Left lung (tissue), 10 donors: ENCODE data around the gene PIEZO2. TPM values are rescaled to one million over a fixed set of nuclear protein-coding genes. Genes with fewer than 3 reads are reported as not detected.

Experiments
- ATAC-seq: fragments of 200-7000 bp; cut with Tn5 transposase; one replicate; pipeline ENCODE4 v1.9.1; 2020; ENCODE audit warnings: moderate library complexity
- DNase-seq, 4 donors: peaks; one replicate each; pipeline ENCODE4 v3.0.0-alpha.2; 2013 to 2020
- H3K27ac ChIP-seq, 2 donors: fragments of 200-600 bp; sonication (generic) in 1 of 2; one replicate each; pipeline versions ENCODE4 v1.5.0 to v1.8.0; 2020 to 2021
- H3K27me3 ChIP-seq, 2 donors: fragments of 200-600 bp; sonication (generic) in 1 of 2; one replicate each; pipeline versions ENCODE4 v1.5.0 to v1.8.0; 2020 to 2021
- H3K36me3 ChIP-seq, 2 donors: fragments of 200-600 bp; sonication (generic) in 1 of 2; one replicate each; pipeline versions ENCODE4 v1.5.0 to v1.8.0; 2020 to 2021
- H3K4me1 ChIP-seq, 2 donors: fragments of 200-600 bp; one replicate each; pipeline ENCODE4 v1.8.0; 2021
- H3K4me3 ChIP-seq, 2 donors: fragments of 200-600 bp; sonication (generic) in 1 of 2; one replicate each; pipeline versions ENCODE4 v1.5.0 to v1.8.0; 2020 to 2021; ENCODE audit warnings: mild to moderate bottlenecking in 1 of 2
- H3K9me3 ChIP-seq, 2 donors: fragments of 200-600 bp; sonication (generic) in 1 of 2; one replicate each; pipeline versions ENCODE4 v1.5.0 to v1.8.0; 2020 to 2021
- CTCF ChIP-seq, 2 donors: fragments of 200-600 bp; sonication (generic) in 1 of 2; IDR thresholded peaks; one replicate each; pipeline versions ENCODE4 v1.5.0 to v1.8.0; 2021; ENCODE audit warnings: antibody characterized with exemption in 2 of 2
- intact Hi-C, 2 donors: fragments of 100-400 bp; cut with DNase I; formaldehyde crosslinking; loops; one replicate each; pipeline versions ENCODE4 v1.11.2 to v1.14.2; 2022
- polyA plus RNA-seq, 6 donors: library from polyadenylated mRNA; unstranded; fragments of 120-200 nt; gene quantifications; one replicate each; pipeline ENCODE4 v1.2.1, GENCODE V29; 2013; ENCODE audit not compliant: insufficient read length in 6 of 6
- total RNA-seq, 2 donors: library from RNA; stranded (reverse); fragmentation: NEBNext Ultra II Directional; extraction: Animal tissue kit (Norgen Biotek cat#: 25700); gene quantifications; one replicate each; pipeline ENCODE4 v1.2.1, GENCODE V29; 2021
- donor health status: DM: no; HTN: yes; CAD: no.
- donor health status: DM: no; HTN: no; CAD: no.

Gene PIEZO2
- total and polyA plus RNA-seq, 8 donors: 40.3 to 270 (median 233) TPM

- Histone ChIP-seq H3K4me1 (no peaks in the 10 kb centered on the region), H3K27ac (no peak overlapping the region), H3K27me3 (peaks cover 0 to 7% of the 10 kb centered on the region in 2 donors), H3K4me3 (no peak overlapping the region), H3K9me3 (no peaks in the 10 kb centered on the region), H3K36me3 (no peaks in the 10 kb centered on the region)
- intact Hi-C loops: no loop called here
- no peak for ATAC-seq
- no peak for TF ChIP-seq CTCF (IDR thresholded peaks at IDR 0.05)
- no peak for DNase-seq
These were observed 397.0 kb downstream of the PIEZO2 start for GRCh38 chr18:10752382-10752781.

- DNase-seq (no peak), ATAC-seq (no peak)
- Histone ChIP-seq H3K4me1 (no peaks in the 10 kb centered on the region), H3K36me3 (no peaks in the 10 kb centered on the region), H3K4me3 (no peak overlapping the region), H3K9me3 (no peaks in the 10 kb centered on the region), H3K27me3 (peaks cover 0 to 7% of the 10 kb centered on the region in 2 donors), H3K27ac (no peak overlapping the region)
- intact Hi-C loops: no loop called here
- TF ChIP-seq CTCF (IDR thresholded peaks at IDR 0.05): no peak
These were observed 397.7 kb downstream of the PIEZO2 start for GRCh38 chr18:10751653-10752052.

- ATAC-seq (no peak), DNase-seq (no peak)
- Histone ChIP-seq H3K36me3 (no peaks in the 10 kb centered on the region), H3K9me3 (no peaks in the 10 kb centered on the region), H3K27ac (no peak overlapping the region), H3K4me1 (no peaks in the 10 kb centered on the region), H3K4me3 (no peak overlapping the region), H3K27me3 (peaks cover 0 to 7% of the 10 kb centered on the region in 2 donors)
- TF ChIP-seq CTCF (IDR thresholded peaks at IDR 0.05): no peak
- intact Hi-C loops: no loop called here
These were observed 399.0 kb downstream of the PIEZO2 start for GRCh38 chr18:10750191-10751035.

GRCh38 chr18:10748641-10749040 lies 400.7 kb downstream of the PIEZO2 start:
- Histone ChIP-seq H3K9me3 (no peaks in the 10 kb centered on the region), H3K4me1 (no peaks in the 10 kb centered on the region), H3K27me3 (peaks cover 0 to 7% of the 10 kb centered on the region in 2 donors), H3K27ac (no peak overlapping the region), H3K4me3 (no peak overlapping the region), H3K36me3 (no peaks in the 10 kb centered on the region)
- DNase-seq: no peak
- intact Hi-C loops: no loop called here
- ATAC-seq: no peak
- TF ChIP-seq CTCF (IDR thresholded peaks at IDR 0.05): no peak

GRCh38 chr18:10745971-10746370 lies 403.4 kb downstream of the PIEZO2 start:
- Histone ChIP-seq H3K27me3 (peaks cover 0 to under 1% of the 10 kb centered on the region in 2 donors), H3K36me3 (no peaks in the 10 kb centered on the region), H3K4me3 (no peak overlapping the region), H3K9me3 (no peaks in the 10 kb centered on the region), H3K27ac (no peak overlapping the region), H3K4me1 (no peaks in the 10 kb centered on the region)
- no peak for DNase-seq
- ATAC-seq: no peak
- no peak for TF ChIP-seq CTCF (IDR thresholded peaks at IDR 0.05)
- intact Hi-C loops: no loop called here
